OCI-LY7 (cell line): ENCODE measurements around the gene SNX27.

ENCODE experiments used
- CTCF ChIP-seq: fragments of 200-600 bp; sonication (generic); conservative IDR thresholded peaks from 2 replicates; pipeline ENCODE4 v1.5.1; 2014; ENCODE audit warnings: mild to moderate bottlenecking, antibody characterized with exemption, low read length, moderate library complexity, mixed read lengths
- EZH2phosphoT487 ChIP-seq: fragments of 200-600 bp; sonication (generic); IDR thresholded peaks from 2 replicates; pipeline ENCODE4 v1.6.1; 2018; ENCODE audit warnings: low read depth, borderline replicate concordance, mild to moderate bottlenecking, mixed run types, antibody characterized with exemption, low read length, moderate library complexity, mixed read lengths

DNA sequence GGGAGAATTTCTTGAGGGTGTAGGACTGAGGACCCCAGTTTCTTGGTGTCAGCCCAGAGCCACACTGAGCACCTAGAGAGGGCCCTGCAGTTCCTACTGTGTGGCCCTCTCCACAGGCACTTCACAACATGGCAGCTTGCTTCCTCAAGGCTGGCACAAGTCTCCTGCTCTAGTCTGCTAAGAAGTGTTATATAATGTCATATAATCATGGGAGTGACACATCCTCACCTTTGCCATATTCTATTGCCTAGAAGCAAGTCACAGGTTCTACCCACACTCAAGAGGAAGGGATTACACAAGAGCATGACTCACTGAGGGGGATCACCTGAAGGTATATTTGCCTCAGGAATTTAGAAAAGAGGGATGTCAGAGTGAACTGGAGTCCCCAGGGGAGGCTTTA lies 5.5 kb upstream of the SNX27 start:
- TF ChIP-seq CTCF, result no peak
- TF ChIP-seq EZH2phosphoT487, result no peak
